HFF-Myc (cell line): Measurements from ENCODE around the gene PPIL4.

Experiments
- DNase-seq: peaks from one replicate; pipeline ENCODE4 v3.0.0-alpha.2; 2011; ENCODE audit warnings: low read depth; ENCODE audit errors: extremely low read depth
- H3K4me3 ChIP-seq: replicated peaks from 2 replicates; pipeline ENCODE4 v1.5.1; 2011; ENCODE audit warnings: low read depth, mild to moderate bottlenecking, control low read depth, low read length
- TF ChIP-seq, protein P1 (sequence below): IDR thresholded peaks from 2 replicates; pipeline ENCODE4 v1.5.1; 2012; ENCODE audit warnings: mild to moderate bottlenecking, low read depth, low read length, control low read depth; ENCODE audit errors: missing control alignments

PPIL4 gene

DNA sequence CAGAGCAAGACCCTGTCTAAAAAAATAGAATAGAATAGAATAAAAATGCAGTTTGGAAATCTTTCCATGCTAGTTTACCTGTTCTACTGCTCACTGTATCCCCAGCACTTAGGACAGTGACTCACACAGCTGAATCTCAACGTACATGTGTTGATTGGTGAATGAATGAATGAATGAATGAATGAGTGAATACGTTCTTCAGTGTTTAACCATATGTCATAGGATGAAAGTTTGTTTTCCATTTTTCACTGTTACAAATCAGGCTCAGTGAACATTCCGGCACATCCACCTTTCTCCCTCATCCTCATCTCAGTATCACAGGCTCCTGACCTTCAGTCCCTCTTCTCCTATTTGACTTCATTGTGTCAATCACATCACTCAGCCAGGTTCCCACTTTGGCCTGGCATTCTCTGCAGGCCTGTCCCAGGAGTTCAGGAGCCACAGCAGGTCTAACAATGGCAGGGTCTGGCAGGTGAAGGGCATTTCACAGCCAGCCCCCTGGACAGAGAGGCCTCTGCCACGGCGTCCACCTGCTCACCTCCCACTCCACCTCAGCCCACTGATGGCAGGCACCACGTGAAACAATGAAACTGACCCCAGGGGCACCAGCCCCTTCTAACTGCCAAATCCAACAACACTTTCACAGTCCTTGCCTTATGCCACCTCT, 68.9 kb downstream of the PPIL4 start:
- H3K4me3 ChIP-seq, result no peak overlapping the region
- DNase-seq, result no peak
- TF ChIP-seq, protein P1, sequence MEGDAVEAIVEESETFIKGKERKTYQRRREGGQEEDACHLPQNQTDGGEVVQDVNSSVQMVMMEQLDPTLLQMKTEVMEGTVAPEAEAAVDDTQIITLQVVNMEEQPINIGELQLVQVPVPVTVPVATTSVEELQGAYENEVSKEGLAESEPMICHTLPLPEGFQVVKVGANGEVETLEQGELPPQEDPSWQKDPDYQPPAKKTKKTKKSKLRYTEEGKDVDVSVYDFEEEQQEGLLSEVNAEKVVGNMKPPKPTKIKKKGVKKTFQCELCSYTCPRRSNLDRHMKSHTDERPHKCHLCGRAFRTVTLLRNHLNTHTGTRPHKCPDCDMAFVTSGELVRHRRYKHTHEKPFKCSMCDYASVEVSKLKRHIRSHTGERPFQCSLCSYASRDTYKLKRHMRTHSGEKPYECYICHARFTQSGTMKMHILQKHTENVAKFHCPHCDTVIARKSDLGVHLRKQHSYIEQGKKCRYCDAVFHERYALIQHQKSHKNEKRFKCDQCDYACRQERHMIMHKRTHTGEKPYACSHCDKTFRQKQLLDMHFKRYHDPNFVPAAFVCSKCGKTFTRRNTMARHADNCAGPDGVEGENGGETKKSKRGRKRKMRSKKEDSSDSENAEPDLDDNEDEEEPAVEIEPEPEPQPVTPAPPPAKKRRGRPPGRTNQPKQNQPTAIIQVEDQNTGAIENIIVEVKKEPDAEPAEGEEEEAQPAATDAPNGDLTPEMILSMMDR, result no peak

DNA sequence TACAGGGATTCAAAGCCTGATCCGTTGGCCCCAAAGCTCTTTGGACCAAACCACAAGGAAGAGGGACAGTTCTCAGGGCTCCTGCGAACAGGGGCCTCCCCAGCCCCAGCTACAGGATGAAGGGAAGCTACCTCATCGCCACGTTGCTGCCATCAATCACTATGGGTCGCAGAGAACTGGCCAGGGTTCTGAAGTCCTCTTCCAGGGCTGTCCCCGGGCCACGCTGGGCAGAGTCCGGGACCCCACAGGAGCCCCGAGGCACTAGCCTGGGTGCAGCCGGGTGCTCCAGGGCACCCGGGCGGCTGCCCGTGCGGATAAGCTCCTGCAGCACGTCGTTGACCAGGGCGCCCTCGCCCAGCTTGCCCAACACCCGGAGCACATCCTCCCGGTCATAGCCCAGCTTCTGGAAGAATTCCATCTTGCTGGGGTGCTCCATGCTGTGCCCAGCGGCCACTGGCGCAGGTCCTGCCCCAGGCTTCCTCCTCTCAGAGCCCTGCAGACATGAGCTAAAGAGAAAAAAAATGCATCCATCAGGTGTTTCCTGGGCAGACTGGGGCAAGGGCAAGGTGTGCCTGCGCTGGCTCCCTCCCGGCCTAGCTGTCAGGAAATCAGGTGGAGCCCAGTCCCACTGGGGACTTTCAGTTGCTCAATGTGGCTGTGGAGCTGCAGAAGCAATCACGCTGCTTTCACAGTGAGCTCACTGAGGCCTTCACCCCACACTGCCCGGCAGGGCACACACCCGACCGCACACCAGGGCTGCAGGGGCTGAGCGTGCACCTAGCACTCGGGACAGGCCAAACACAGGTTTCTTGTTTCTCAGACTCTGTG, 71.5 kb downstream of the PPIL4 start:
- H3K4me3 ChIP-seq, result no peak overlapping the region
- TF ChIP-seq, protein P1, result no peak
- DNase-seq, result no peak

DNA sequence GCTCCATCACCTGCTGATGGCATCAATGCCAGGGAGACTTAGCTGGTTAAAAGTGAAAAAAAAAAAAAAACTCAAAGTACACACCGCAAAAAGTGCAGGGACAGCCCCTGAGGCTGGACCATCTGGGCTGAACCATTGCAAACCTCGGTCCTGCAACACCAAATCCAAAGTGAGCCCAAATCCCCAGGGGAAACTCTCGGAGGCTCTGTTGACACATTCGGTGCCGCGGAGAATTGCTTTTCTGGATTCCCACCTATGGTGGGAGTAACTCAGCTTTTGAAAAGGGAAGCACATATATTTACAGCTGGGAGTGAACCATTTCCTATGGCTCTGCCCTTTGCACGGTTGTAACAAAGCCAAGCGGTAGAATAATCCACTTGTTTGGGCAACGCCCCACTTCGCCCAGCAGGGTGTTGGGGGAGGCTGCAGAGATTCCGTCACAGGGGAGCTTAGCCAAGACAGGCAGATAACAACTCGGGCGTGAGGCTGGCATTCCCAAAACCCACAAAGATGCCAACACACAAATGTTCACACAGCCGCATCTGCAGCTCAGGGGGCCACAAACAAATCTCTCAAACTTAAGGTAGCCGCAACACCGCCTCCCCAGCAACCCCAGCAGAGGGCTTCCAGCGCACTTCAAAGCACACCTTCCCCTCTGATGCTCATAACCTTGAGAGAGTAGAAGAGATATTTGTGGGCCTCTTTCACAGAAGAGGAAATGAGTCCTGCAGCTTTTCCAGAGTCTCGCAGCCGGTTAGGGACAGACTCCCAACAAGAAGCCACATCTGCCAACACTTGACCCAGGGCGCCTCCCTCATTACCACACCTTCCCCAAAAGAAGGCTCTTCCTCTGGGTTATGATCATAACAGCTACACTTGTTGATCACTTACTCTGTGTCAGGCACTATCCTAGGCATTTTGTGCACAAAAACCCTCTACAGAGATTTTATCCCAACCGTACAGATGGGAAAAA, 72.5 kb downstream of the PPIL4 start:
- no peak overlapping the region for H3K4me3 ChIP-seq
- DNase-seq, result no peak
- TF ChIP-seq, protein P1, result no peak

DNA sequence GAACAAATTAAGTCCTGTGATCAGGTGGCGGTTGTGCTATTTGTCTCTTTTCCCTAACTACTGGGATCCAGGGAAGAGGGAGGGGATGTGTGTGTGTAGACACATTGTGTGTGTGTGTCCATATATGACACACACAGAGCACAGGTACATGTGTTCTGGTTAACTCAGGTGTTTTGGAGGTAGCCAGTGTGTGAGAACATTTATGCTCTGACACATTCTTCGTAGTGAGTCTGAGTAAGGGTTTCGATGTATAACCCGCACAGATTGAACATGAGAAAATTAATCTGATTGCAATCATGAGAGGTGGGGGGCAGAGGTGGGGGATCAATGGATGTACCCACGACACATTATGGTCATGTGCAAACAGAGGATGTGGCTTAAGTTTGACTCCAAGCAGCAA, 73.6 kb downstream of the PPIL4 start:
- H3K4me3 ChIP-seq, result no peak overlapping the region
- DNase-seq, result no peak
- TF ChIP-seq, protein P1, result no peak

DNA sequence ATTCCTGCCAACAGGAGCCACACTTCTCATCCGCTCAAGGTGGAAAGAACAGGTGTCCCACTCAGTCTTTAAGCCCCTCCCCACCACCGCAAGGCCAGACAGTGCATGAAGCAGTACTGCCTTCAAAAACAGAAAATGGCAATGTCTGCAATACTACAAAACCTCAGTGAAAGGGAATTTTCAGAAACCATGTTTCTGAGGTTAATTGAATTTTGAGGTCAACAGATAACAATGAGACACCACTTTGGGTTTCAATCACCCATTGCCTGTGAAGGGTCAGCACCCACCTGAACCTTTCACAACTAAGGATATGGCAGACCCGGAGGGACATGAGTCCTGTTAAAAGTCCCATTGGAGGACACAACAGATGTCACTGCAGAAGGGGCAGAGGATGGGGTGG, 74.0 kb downstream of the PPIL4 start:
- no peak overlapping the region for H3K4me3 ChIP-seq
- no peak for DNase-seq
- TF ChIP-seq, protein P1, result no peak

DNA sequence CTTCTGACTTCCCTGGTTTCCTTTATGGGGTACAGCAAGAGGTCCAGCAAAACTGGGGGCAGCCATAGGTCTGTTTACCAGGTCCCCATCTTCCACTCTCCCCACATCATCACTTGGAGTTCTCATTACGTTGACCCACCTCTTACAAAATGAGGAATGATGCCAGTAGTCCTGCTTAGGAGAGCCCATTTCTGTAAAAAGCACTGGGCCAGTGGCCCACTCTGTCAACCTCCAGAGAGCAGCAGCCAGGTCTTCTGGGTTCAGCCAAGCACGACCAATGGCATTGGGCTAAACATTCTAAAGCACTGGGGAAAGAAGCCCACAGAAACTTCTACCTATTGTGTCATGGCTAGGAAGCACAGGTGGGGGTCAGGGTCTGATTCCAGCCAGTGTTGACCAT, 74.9 kb downstream of the PPIL4 start:
- no peak for DNase-seq
- H3K4me3 ChIP-seq, result no peak overlapping the region
- TF ChIP-seq, protein P1, result no peak
